Measurements from ENCODE around the gene VSIG1. TPM values are rescaled to one million over a fixed set of nuclear protein-coding genes. Genes with fewer than 3 reads are reported as not detected.

Gene VSIG1
- total and polyA plus RNA-seq, 10 of the 15 experiments (the other 5 are each of a cell fraction or from before 2014, with no cell fraction given): 0.04 to 0.08 (median 0.06) TPM; not detected in 7

DNA sequence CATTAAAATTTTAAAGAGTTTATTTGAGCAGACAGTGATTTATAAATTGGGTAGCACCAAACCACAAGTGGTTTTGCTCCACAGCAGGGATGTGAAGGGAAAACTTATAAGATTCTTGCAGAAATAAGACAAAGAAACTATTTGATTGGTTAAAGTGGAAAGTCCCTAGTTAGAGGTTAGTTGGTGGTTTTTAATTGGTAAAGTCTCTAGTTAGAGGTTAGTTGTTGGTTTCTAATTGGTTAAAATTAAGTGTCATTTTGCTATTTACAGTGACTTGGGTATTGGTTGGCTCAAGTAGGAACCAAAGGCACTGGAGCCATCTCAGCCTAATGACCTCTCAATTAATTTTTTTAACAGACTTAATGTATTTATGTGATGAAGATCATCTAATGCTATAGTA, 69.7 kb downstream of the VSIG1 start:
- Histone ChIP-seq H4K20me1 (ENCODE audit: control insufficient read depth, insufficient read depth) (no peaks in the 10 kb centered on the region), H3K79me2 (ENCODE audit: control insufficient read depth, insufficient read depth, low read length) (no peaks in the 10 kb centered on the region), H3K4me1 (ENCODE audit: control insufficient read depth, insufficient read depth, low read length) (no peaks in the 10 kb centered on the region), H3K9me3 (replicated peaks; ENCODE audit: control insufficient read depth, insufficient read depth, low read length) (no peaks in the 10 kb centered on the region; the same call in 2 of the 3 replicates), H3K9ac (ENCODE audit: control insufficient read depth, insufficient read depth, low read length) (no peak overlapping the region), H3K27ac (ENCODE audit: control insufficient read depth, insufficient read depth) (no peak overlapping the region), H3K36me3 (ENCODE audit: control insufficient read depth in 2 of 2, insufficient read depth in 2 of 2, low read length in 1 of 2) (no peaks in the 10 kb centered on the region), H3K4me3 (no peak overlapping the region), H2AFZ (ENCODE audit: control insufficient read depth, low read depth, low read length) (no peak overlapping the region), H3K4me2 (ENCODE audit: control insufficient read depth, insufficient read depth) (no peak overlapping the region), H3K27me3 (replicated peaks in 1 of 2; ENCODE audit: control insufficient read depth in 2 of 2, insufficient read depth in 2 of 2, low read length in 1 of 2) (no peaks in the 10 kb centered on the region)
- FAIRE-seq (no peak), DNase-seq (ENCODE audit: low read depth, low spot score) (peak; percentile 15), ATAC-seq (peak; percentile 45)
- SMC1A ChIA-PET (ENCODE audit: uncharacterized antibody, unreplicated experiment): no interaction called here
- intact Hi-C loops (cut with micrococcal nuclease; ENCODE audit: unreplicated experiment) (no loop called here), in situ Hi-C loops (cut with MboI) (no loop called here)
- POLR2A ChIA-PET: no interaction called here
- TF ChIP-seq, protein P1, sequence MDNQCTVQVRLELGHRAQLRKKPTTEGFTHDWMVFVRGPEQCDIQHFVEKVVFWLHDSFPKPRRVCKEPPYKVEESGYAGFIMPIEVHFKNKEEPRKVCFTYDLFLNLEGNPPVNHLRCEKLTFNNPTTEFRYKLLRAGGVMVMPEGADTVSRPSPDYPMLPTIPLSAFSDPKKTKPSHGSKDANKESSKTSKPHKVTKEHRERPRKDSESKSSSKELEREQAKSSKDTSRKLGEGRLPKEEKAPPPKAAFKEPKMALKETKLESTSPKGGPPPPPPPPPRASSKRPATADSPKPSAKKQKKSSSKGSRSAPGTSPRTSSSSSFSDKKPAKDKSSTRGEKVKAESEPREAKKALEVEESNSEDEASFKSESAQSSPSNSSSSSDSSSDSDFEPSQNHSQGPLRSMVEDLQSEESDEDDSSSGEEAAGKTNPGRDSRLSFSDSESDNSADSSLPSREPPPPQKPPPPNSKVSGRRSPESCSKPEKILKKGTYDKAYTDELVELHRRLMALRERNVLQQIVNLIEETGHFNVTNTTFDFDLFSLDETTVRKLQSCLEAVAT (IDR thresholded peaks at IDR 0.05): peak; percentile 56; the same call in 1 of the 2 replicates
- TF ChIP-seq, protein P2, sequence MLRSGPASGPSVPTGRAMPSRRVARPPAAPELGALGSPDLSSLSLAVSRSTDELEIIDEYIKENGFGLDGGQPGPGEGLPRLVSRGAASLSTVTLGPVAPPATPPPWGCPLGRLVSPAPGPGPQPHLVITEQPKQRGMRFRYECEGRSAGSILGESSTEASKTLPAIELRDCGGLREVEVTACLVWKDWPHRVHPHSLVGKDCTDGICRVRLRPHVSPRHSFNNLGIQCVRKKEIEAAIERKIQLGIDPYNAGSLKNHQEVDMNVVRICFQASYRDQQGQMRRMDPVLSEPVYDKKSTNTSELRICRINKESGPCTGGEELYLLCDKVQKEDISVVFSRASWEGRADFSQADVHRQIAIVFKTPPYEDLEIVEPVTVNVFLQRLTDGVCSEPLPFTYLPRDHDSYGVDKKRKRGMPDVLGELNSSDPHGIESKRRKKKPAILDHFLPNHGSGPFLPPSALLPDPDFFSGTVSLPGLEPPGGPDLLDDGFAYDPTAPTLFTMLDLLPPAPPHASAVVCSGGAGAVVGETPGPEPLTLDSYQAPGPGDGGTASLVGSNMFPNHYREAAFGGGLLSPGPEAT (IDR thresholded peaks at IDR 0.05; ENCODE audit: low read depth): peak; percentile 47; the same call in 1 of the 2 replicates
- TF ChIP-seq MTA2 (IDR thresholded peaks at IDR 0.05; ENCODE audit: low read depth) (peak; percentile 97), RAD51 (IDR thresholded peaks at IDR 0.05) (no peak), BCL11A (IDR thresholded peaks at IDR 0.05; ENCODE audit: low read depth, low read length) (peak; percentile 53; the same call in 1 of the 2 replicates), NR2F1 (conservative IDR thresholded peaks at IDR 0.05) (0 out of 2 replicates have a peak, but pooled peaks have one; percentile 29)
- CTCF ChIA-PET: no interaction called here
- BruUV-seq (replicated peaks): no TSS peak
- RAD21 ChIA-PET (ENCODE audit: unreplicated experiment): no interaction called here

Measured in GM12878 (cell line).